Right lobe of liver (tissue), 6 donors: ENCODE results near the gene CCT6B. TPM values are rescaled to one million over a fixed set of nuclear protein-coding genes. Genes with fewer than 3 reads are reported as not detected.

ENCODE experiments used
- ATAC-seq, 4 donors: fragments of 200-7000 bp; cut with Tn5 transposase; one replicate each; pipeline ENCODE4 v1.9.1; 2020; ENCODE audit warnings: mild to moderate bottlenecking in 4 of 4, moderate library complexity in 4 of 4
- DNase-seq, 3 donors: peaks; one replicate each; pipeline ENCODE4 v3.0.0-alpha.2; 2020
- H3K27ac ChIP-seq, 3 donors: fragments of 200-600 bp; one replicate each; pipeline ENCODE4 v1.8.0; 2022
- H3K27me3 ChIP-seq, 2 donors: fragments of 200-600 bp; one replicate each; pipeline ENCODE4 v1.8.0; 2022
- H3K36me3 ChIP-seq, 4 donors: fragments of 200-600 bp; sonication (generic) in 1 of 4; one replicate each; pipeline versions ENCODE4 v1.5.1 to v1.8.0; 2017 to 2022; ENCODE audit warnings: control low read depth in 1 of 4
- H3K4me1 ChIP-seq, 4 donors: fragments of 200-600 bp; sonication (generic) in 1 of 4; one replicate each; pipeline versions ENCODE4 v1.5.1 to v1.8.0; 2017 to 2022; ENCODE audit warnings: control low read depth in 1 of 4
- H3K4me3 ChIP-seq, 3 donors: fragments of 200-600 bp; one replicate each; pipeline ENCODE4 v1.8.0; 2022
- H3K9me3 ChIP-seq, 4 donors: fragments of 200-600 bp; sonication (generic) in 1 of 4; one replicate each; pipeline versions ENCODE4 v1.5.1 to v1.8.0; 2017 to 2022; ENCODE audit warnings: control low read depth in 1 of 4
- POLR2A ChIP-seq: fragments of 450-650 bp; IDR thresholded peaks from one replicate; pipeline ENCODE4 v1.6.1; 2017; ENCODE audit warnings: antibody characterized with exemption, mild to moderate bottlenecking
- WGBS: methylation state at CpG from one replicate; pipeline ENCODE4 v1.1.6; 2018; ENCODE audit warnings: low coverage, low lambda C conversion rate; ENCODE audit not compliant: insufficient coverage; ENCODE audit errors: missing lambda C conversion rate; 5-methylcytosine and 5-hydroxymethylcytosine counted together
- intact Hi-C, 2 donors: fragments of 100-400 bp; cut with DNase I; formaldehyde crosslinking; loops; one replicate each; pipeline versions ENCODE4 v1.11.2 to v1.14.1; 2022
- total RNA-seq, 6 experiments: library from RNA; depleted of rRNA in 2 of 6; stranded (reverse); fragments of >200 nt in 2 of 6; fragmentation: NEBNext Ultra II Directional in 3 of 6; extraction: Animal tissue kit (Norgen Biotek cat#: 25700) in 3 of 6; gene quantifications; one replicate each; pipeline versions ENCODE4 v1.1.0 to v1.2.4, GENCODE V29; 2016 to 2023
- TF ChIP-seq, protein P1 (sequence below), 4 donors: fragments of 200-600 bp in 3 of 4; fragments of 450-650 bp in 1 of 4; IDR thresholded peaks; one replicate each; pipeline versions ENCODE4 v1.5.1 to v1.8.0; 2016 to 2022; ENCODE audit warnings: antibody characterized with exemption in 4 of 4, mild to moderate bottlenecking in 2 of 4
- donor health status: DM: no; HTN: yes; CAD: no.
- donor health status: DM: no; HTN: no; CAD: no.
- donor health status: DM: no; HTN: no; CAD: no.
- donor health status: DM: no; HTN: yes; CAD: no.
- donor health status: DM: no; HTN: yes; CAD: no.

Gene CCT6B
- total RNA-seq, 6 experiments from 2014 or later: 0.31 to 2.4 (median 1.1) TPM

- H3K9me3 ChIP-seq: no peaks in the 10 kb centered on the region
Observed at GRCh38 chr17:34895383-34895782, 65.9 kb downstream of the CCT6B start.

GRCh38 chr17:34894964-34895363, 66.3 kb downstream of the CCT6B start:
- intact Hi-C loops: no loop called here
- H3K9me3 ChIP-seq: no peaks in the 10 kb centered on the region
- H3K4me3 ChIP-seq: no peak overlapping the region
- H3K27ac ChIP-seq: no peak overlapping the region
- no peaks in the 10 kb centered on the region for H3K27me3 ChIP-seq
- ATAC-seq (no peak), DNase-seq (no peak)
- no peaks in the 10 kb centered on the region for H3K36me3 ChIP-seq
- WGBS: 91% methylated on average over 3 of the region's 4 CpGs
- TF ChIP-seq POLR2A: no peak
- TF ChIP-seq, protein P1, sequence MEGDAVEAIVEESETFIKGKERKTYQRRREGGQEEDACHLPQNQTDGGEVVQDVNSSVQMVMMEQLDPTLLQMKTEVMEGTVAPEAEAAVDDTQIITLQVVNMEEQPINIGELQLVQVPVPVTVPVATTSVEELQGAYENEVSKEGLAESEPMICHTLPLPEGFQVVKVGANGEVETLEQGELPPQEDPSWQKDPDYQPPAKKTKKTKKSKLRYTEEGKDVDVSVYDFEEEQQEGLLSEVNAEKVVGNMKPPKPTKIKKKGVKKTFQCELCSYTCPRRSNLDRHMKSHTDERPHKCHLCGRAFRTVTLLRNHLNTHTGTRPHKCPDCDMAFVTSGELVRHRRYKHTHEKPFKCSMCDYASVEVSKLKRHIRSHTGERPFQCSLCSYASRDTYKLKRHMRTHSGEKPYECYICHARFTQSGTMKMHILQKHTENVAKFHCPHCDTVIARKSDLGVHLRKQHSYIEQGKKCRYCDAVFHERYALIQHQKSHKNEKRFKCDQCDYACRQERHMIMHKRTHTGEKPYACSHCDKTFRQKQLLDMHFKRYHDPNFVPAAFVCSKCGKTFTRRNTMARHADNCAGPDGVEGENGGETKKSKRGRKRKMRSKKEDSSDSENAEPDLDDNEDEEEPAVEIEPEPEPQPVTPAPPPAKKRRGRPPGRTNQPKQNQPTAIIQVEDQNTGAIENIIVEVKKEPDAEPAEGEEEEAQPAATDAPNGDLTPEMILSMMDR (IDR thresholded peaks at IDR 0.05): no peak
- H3K4me1 ChIP-seq: no peaks in the 10 kb centered on the region

More at GRCh38 chr17:34895383-34895782, 65.9 kb downstream of the CCT6B start:
- 0% methylated on average over 3 of the region's 5 CpGs for WGBS
- DNase-seq (no peak), ATAC-seq (no peak)
- no peak overlapping the region for H3K27ac ChIP-seq
- no peak for TF ChIP-seq POLR2A
- TF ChIP-seq, protein P1 (IDR thresholded peaks at IDR 0.05): no peak
- H3K27me3 ChIP-seq: no peaks in the 10 kb centered on the region
- H3K36me3 ChIP-seq: no peaks in the 10 kb centered on the region
- H3K4me3 ChIP-seq: no peak overlapping the region
- H3K4me1 ChIP-seq: no peaks in the 10 kb centered on the region
- intact Hi-C loops: no loop called here

DNA sequence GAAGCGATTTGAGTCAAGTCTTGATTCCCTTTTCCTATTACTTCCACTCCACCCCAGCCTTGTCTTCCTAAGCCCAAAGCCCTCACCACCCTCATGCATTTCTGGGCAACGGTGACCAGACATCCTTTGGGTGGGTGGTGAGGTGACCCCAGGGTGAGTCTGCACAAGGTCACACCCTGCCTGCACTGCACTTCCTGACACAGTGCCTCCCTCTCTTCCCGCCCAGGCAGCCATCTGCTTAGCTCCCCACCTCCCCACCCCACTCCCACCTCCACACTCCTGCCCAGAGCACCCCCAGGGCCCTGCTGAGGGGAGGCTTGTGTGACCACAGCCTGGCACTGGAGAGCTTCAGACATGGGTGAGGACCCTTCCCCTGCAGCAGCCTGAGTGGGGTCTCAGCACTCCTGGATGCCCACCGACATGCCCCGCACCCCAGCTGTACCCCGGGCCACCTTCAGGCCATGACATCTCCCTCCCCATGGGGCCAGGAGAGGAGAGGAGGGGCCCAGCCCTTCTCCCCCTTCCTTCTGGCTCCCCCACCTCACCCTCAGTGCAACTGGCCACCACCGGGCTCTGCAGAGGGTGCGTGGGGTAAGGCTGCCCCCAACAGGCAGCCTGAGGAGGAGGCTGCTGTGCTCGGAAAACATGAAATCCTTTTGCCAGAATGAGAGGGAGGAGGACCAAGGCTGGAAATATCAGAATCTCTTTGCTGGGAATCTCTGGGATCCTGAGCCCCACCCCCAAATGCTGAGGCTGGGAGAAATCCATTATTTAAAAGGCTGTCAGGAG, 68.6 kb downstream of the CCT6B start:
- DNase-seq (no peak), ATAC-seq (peak in 2 of 4 donors; percentile 23 to 40)
- TF ChIP-seq POLR2A: no peak
- TF ChIP-seq, protein P1 (IDR thresholded peaks at IDR 0.05): peak; percentile 21 to 54 (median 28)
- 30% methylated on average over 3 of the region's 9 CpGs for WGBS
- H3K9me3 ChIP-seq: no peaks in the 10 kb centered on the region
- intact Hi-C loops: no loop called here
- no peak overlapping the region for H3K4me3 ChIP-seq
- no peaks in the 10 kb centered on the region for H3K27me3 ChIP-seq
- H3K4me1 ChIP-seq: no peaks in the 10 kb centered on the region
- no peaks in the 10 kb centered on the region for H3K36me3 ChIP-seq
- H3K27ac ChIP-seq: no peak overlapping the region

- H3K27me3 ChIP-seq: no peaks in the 10 kb centered on the region
- ATAC-seq (no peak), DNase-seq (no peak)
- no peak overlapping the region for H3K27ac ChIP-seq
- H3K4me3 ChIP-seq: no peak overlapping the region
- no peak for TF ChIP-seq POLR2A
- TF ChIP-seq, protein P1 (IDR thresholded peaks at IDR 0.05): no peak
- H3K9me3 ChIP-seq: no peaks in the 10 kb centered on the region
- no peaks in the 10 kb centered on the region for H3K4me1 ChIP-seq
- intact Hi-C loops: no loop called here
- 4% methylated on average over 7 of the region's 7 CpGs for WGBS
- no peaks in the 10 kb centered on the region for H3K36me3 ChIP-seq
Observed at GRCh38 chr17:34886831-34887230, 74.4 kb downstream of the CCT6B start.
